ENCODE measurements around the gene CALML3.

Gene CALML3

GRCh38 chr10:5563321-5563961 is 38.7 kb downstream of the CALML3 start:
- peak in 3 of 10 donors; percentile 5 to 79 (median 59) for DNase-seq
- intact Hi-C loops (cut with DNase I) = no loop called here

GRCh38 chr10:5563991-5564536 is 39.3 kb downstream of the CALML3 start:
- DNase-seq = peak in 3 of 10 donors; percentile 4 to 82 (median 81)
- intact Hi-C loops (cut with DNase I) = no loop called here

GRCh38 chr10:5564537-5565204 is 39.9 kb downstream of the CALML3 start:
- peak in 1 of 10 donors; percentile 8 for DNase-seq
- intact Hi-C loops (cut with DNase I) = no loop called here

- DNase-seq = peak in 1 of 10 donors; percentile 43
- intact Hi-C loops (cut with DNase I) = no loop called here
Measured at GRCh38 chr10:5565205-5565545, 40.4 kb downstream of the CALML3 start.

- intact Hi-C loops (cut with DNase I) = no loop called here
- DNase-seq = peak in 2 of 10 donors; percentile 41 to 77
Measured at GRCh38 chr10:5565671-5566581, 41.2 kb downstream of the CALML3 start.

GRCh38 chr10:5566614-5567013 is 41.9 kb downstream of the CALML3 start:
- intact Hi-C loops (cut with DNase I) = no loop called here
- DNase-seq = no peak

GRCh38 chr10:5567477-5567876 is 42.7 kb downstream of the CALML3 start:
- intact Hi-C loops (cut with DNase I) = no loop called here
- DNase-seq = no peak

- DNase-seq = no peak
- intact Hi-C loops (cut with DNase I) = no loop called here
Measured at GRCh38 chr10:5568984-5569383, 44.2 kb downstream of the CALML3 start.

- DNase-seq = peak in 1 of 10 donors; percentile 4
- intact Hi-C loops (cut with DNase I) = no loop called here
Measured at GRCh38 chr10:5569568-5569967, 44.8 kb downstream of the CALML3 start.

GRCh38 chr10:5570007-5570655 is 45.4 kb downstream of the CALML3 start:
- peak in 3 of 10 donors; percentile 35 to 78 (median 64) for DNase-seq
- intact Hi-C loops (cut with DNase I) = no loop called here

- intact Hi-C loops (cut with DNase I) = no loop called here
- peak in 1 of 10 donors; percentile 37 for DNase-seq
Measured at GRCh38 chr10:5570979-5571810, 46.4 kb downstream of the CALML3 start.

GRCh38 chr10:5571826-5572225 is 47.1 kb downstream of the CALML3 start:
- peak in 2 of 10 donors; percentile 39 to 52 for DNase-seq
- intact Hi-C loops (cut with DNase I) = no loop called here

- intact Hi-C loops (cut with DNase I) = no loop called here
- peak in 1 of 10 donors; percentile 32 for DNase-seq
Measured at GRCh38 chr10:5573319-5573950, 48.7 kb downstream of the CALML3 start.

- DNase-seq = peak in 3 of 10 donors; percentile 37 to 78 (median 49)
- intact Hi-C loops (cut with DNase I) = no loop called here
Measured at GRCh38 chr10:5573968-5574641, 49.3 kb downstream of the CALML3 start.

- peak in 2 of 10 donors; percentile 61 to 64 for DNase-seq
- intact Hi-C loops (cut with DNase I) = no loop called here
Measured at GRCh38 chr10:5574642-5575131, 49.9 kb downstream of the CALML3 start.

GRCh38 chr10:5575144-5575481 is 50.4 kb downstream of the CALML3 start:
- peak in 2 of 10 donors; percentile 14 to 74 for DNase-seq
- intact Hi-C loops (cut with DNase I) = no loop called here

GRCh38 chr10:5575482-5576153 is 50.9 kb downstream of the CALML3 start:
- DNase-seq = peak in 2 of 10 donors; percentile 76 to 85
- intact Hi-C loops (cut with DNase I) = no loop called here

All from posterior cingulate gyrus (tissue), 11 donors.